ENCODE results near the gene C10orf90. TPM values are rescaled to one million over a fixed set of nuclear protein-coding genes. Genes with fewer than 3 reads are reported as not detected.

The C10orf90 gene
- total and polyA plus RNA-seq, 2 of the 8 experiments (the other 6 are each of a cell fraction or from before 2014, with no cell fraction given), result 0.21 TPM; not detected in 1

- H3K9me3 ChIP-seq (ENCODE audit: insufficient read depth in 2 of 2, low read depth in 1 of 2, low read length in 1 of 2), result no peaks in the 10 kb centered on the region
- CTCF ChIA-PET (ENCODE audit: partially characterized antibody), result no interaction called here
- 84% methylated on average over 6 of the region's 6 CpGs; no CpG with 5 or more reads in 1 of the 2 experiments for WGBS, 2 experiments (ENCODE audit: extremely low coverage in 1 of 2, insufficient coverage in 1 of 2, insufficient read length in 1 of 2, insufficient replicate concordance in 2 of 2, low coverage in 1 of 2, low lambda C conversion rate in 2 of 2, missing lambda C conversion rate in 1 of 2)
- H3K27ac ChIP-seq (ENCODE audit: low read depth, low read length), result no peak overlapping the region
- DNase-seq (ENCODE audit: low read depth in 1 of 2, low spot score in 2 of 2) (no peak), FAIRE-seq (no peak)
- no peak overlapping the region for H2BK120ac ChIP-seq (replicated peaks; ENCODE audit: low read depth, low read length)
- no peak overlapping the region for H3K4ac ChIP-seq (replicated peaks; ENCODE audit: insufficient read length, low read depth, low read length)
- H3K79me1 ChIP-seq (ENCODE audit: low read depth, low read length), result no peaks in the 10 kb centered on the region
- no peaks in the 10 kb centered on the region for H3K23me2 ChIP-seq (ENCODE audit: low read depth, low read length)
- H4K91ac ChIP-seq (replicated peaks; ENCODE audit: insufficient read length, low read length), result no peak overlapping the region
- H3K9ac ChIP-seq (replicated peaks in 1 of 4; ENCODE audit: extremely low read depth in 1 of 4, low read depth in 3 of 4, low read length in 3 of 4), result no peak overlapping the region
- no peak overlapping the region for H2AK5ac ChIP-seq (ENCODE audit: low read depth, low read length)
- no peaks in the 10 kb centered on the region for H3K36me3 ChIP-seq (ENCODE audit: control insufficient read depth in 2 of 4, insufficient read depth in 4 of 4, low read length in 3 of 4)
- H3K56ac ChIP-seq (replicated peaks; ENCODE audit: insufficient read length, low read depth, low read length), result no peak overlapping the region
- H3K4me2 ChIP-seq (ENCODE audit: insufficient read depth in 1 of 2, low read depth in 2 of 2, low read length in 2 of 2), result no peak overlapping the region
- H2AFZ ChIP-seq (ENCODE audit: low read length), result no peak overlapping the region
- no peaks in the 10 kb centered on the region for H3K27me3 ChIP-seq (replicated peaks in 1 of 4; ENCODE audit: control insufficient read depth in 3 of 4, extremely low read depth in 1 of 4, insufficient read depth in 3 of 4, low read length in 3 of 4)
- no peak overlapping the region for H2BK12ac ChIP-seq (ENCODE audit: low read depth, low read length)
- H2BK20ac ChIP-seq (ENCODE audit: low read length), result no peak overlapping the region
- H2BK15ac ChIP-seq (ENCODE audit: low read length), result no peak overlapping the region
- POLR2A ChIA-PET (ENCODE audit: partially characterized antibody), result no interaction called here
- H3K4me3 ChIP-seq (ENCODE audit: extremely low read depth in 1 of 4, insufficient read depth in 2 of 4, low read depth in 3 of 4, low read length in 4 of 4), result no peak overlapping the region
- no peaks in the 10 kb centered on the region for H3K79me2 ChIP-seq (ENCODE audit: control insufficient read depth in 1 of 2, insufficient read depth in 2 of 2, low read length in 2 of 2)
- no peak overlapping the region for H4K8ac ChIP-seq (ENCODE audit: extremely low read depth, insufficient read depth, low read length)
- no peak overlapping the region for H3K14ac ChIP-seq (ENCODE audit: insufficient read length)
- H3K23ac ChIP-seq (ENCODE audit: insufficient read length), result no peak overlapping the region
- H3K18ac ChIP-seq (ENCODE audit: extremely low read depth, low read length), result no peak overlapping the region
- H4K5ac ChIP-seq (ENCODE audit: insufficient read length, low read depth, low read length), result no peak overlapping the region
- H3K4me1 ChIP-seq (replicated peaks in 1 of 4; ENCODE audit: control insufficient read depth in 3 of 4, insufficient read depth in 4 of 4, low read length in 3 of 4), result no peaks in the 10 kb centered on the region
- H4K20me1 ChIP-seq (replicated peaks in 1 of 2; ENCODE audit: control insufficient read depth in 1 of 2, insufficient read depth in 2 of 2, low read length in 2 of 2), result no peaks in the 10 kb centered on the region
- TF ChIP-seq TBP (IDR thresholded peaks at IDR 0.05; ENCODE audit: low read depth, low read length) (no peak), GTF2F1 (IDR thresholded peaks at IDR 0.05; ENCODE audit: borderline replicate concordance, low read depth, low read length) (no peak), RNF2 (IDR thresholded peaks at IDR 0.05; ENCODE audit: borderline replicate concordance, low read depth, low read length, missing control alignments, poor library complexity, severe bottlenecking) (no peak)
- H2BK5ac ChIP-seq (ENCODE audit: low read depth, low read length), result no peak overlapping the region
These were observed 260.7 kb downstream of the C10orf90 start for GRCh38 chr10:126409821-126410220.

Measured in H1 (cell line).